GM12892 (cell line): Measurements from ENCODE around the gene MYORG.
"Not testable (repeated sequence)": the region's sequence is repeated elsewhere in the genome, so short reads cannot be mapped to it uniquely, and the experiment has no call there.

Experiments
- POLR2AphosphoS5 ChIP-seq: IDR thresholded peaks from 2 replicates; pipeline ENCODE4 v1.6.1; 2011; ENCODE audit warnings: low read depth, low read length, control low read depth
- TAF1 ChIP-seq: IDR thresholded peaks from 2 replicates; pipeline ENCODE4 v1.6.1; 2011; ENCODE audit warnings: low read depth, mild to moderate bottlenecking, control low read depth, low read length, borderline replicate concordance

- TF ChIP-seq POLR2AphosphoS5, TAF1: not testable (repeated sequence)
Measured at GRCh38 chr9:34352122-34352652, 24.5 kb downstream of the MYORG start.
